Body of pancreas (tissue), 4 donors: Measurements from ENCODE around the gene PLK1. TPM values are rescaled to one million over a fixed set of nuclear protein-coding genes. Genes with fewer than 3 reads are reported as not detected.

Source experiments
- ATAC-seq: fragments of 150-250 bp; one replicate; pipeline ENCODE4 v1.9.1; 2016
- DNase-seq, 4 donors: peaks; one replicate each; pipeline ENCODE4 v3.0.0-alpha.2; 2019
- H3K27ac ChIP-seq, 4 donors: fragments of 200-600 bp; sonication (generic); 1 replicate in 3 of 4; 2 replicates in 1 of 4; pipeline versions ENCODE4 v1.5.1 to v1.6.1; 2016 to 2019; ENCODE audit warnings: mild to moderate bottlenecking in 1 of 4, mixed read lengths in 1 of 4, moderate library complexity in 1 of 4
- H3K27me3 ChIP-seq, 2 donors: fragments of 200-600 bp; sonication (generic); one replicate each; pipeline ENCODE4 v1.6.0; 2016; ENCODE audit warnings: mild to moderate bottlenecking in 1 of 2
- H3K36me3 ChIP-seq, 2 donors: fragments of 200-600 bp; sonication (generic); replicated peaks in 1 of 2; 2 replicates each; pipeline ENCODE4 v1.5.1; 2016; ENCODE audit warnings: low read depth in 2 of 2; ENCODE audit not compliant: insufficient read depth in 1 of 2
- H3K4me1 ChIP-seq: fragments of 200-600 bp; sonication (generic); one replicate; pipeline ENCODE4 v1.6.0; 2016
- H3K4me3 ChIP-seq, 2 donors: fragments of 200-600 bp; sonication (generic); 1 replicate in 1 of 2; 2 replicates in 1 of 2; pipeline ENCODE4 v1.5.1; 2016 to 2019
- H3K9me3 ChIP-seq, 3 donors: fragments of 200-600 bp; sonication (generic); 1 replicate in 2 of 3; 2 replicates in 1 of 3; pipeline ENCODE4 v1.5.1; 2016
- CTCF ChIP-seq, 7 experiments: fragments of 450-650 bp in 4 of 7; fragments of 200-600 bp in 3 of 7; sonication (generic) in 3 of 7; IDR thresholded peaks; one replicate each; pipeline ENCODE4 v1.5.1; 2016 to 2019; ENCODE audit warnings: antibody characterized with exemption in 7 of 7
- POLR2A ChIP-seq, 3 donors: fragments of 450-650 bp; IDR thresholded peaks; one replicate each; pipeline ENCODE4 v1.6.1; 2016; ENCODE audit warnings: antibody characterized with exemption in 3 of 3, mild to moderate bottlenecking in 2 of 3
- WGBS, 2 donors: methylation state at CpG; one replicate each; pipeline ENCODE4 v1.1.5; 2017; 5-methylcytosine and 5-hydroxymethylcytosine counted together
- intact Hi-C: fragments of 100-400 bp; cut with DNase I; formaldehyde crosslinking; loops from one replicate; pipeline ENCODE4 v1.15.1; 2023
- total RNA-seq, 2 donors: library from RNA; depleted of rRNA; stranded (reverse); fragments of >200 nt; gene quantifications; one replicate each; pipeline ENCODE4 v1.1.0, GENCODE V29; 2016

Gene PLK1
- total RNA-seq, 2 donors from 2014 or later = 0.52 to 2.3 TPM

GRCh38 chr16:23640615-23640930 lies 38.1 kb upstream of the PLK1 start:
- intact Hi-C loops = no loop called here
- peaks cover 0 to 5% of the 10 kb centered on the region in 2 donors for H3K36me3 ChIP-seq
- 0 to 1% methylated on average over 8 of the region's 8 CpGs for WGBS, 2 donors
- H3K4me1 ChIP-seq = peaks cover 21% of the 10 kb centered on the region
- TF ChIP-seq POLR2A (IDR thresholded peaks at IDR 0.05) (no peak), CTCF (IDR thresholded peaks at IDR 0.05) (no peak)
- H3K27me3 ChIP-seq = no peaks in the 10 kb centered on the region
- H3K4me3 ChIP-seq = peak overlapping the region; percentile 80 to 99
- no peaks in the 10 kb centered on the region for H3K9me3 ChIP-seq
- ATAC-seq = peak; percentile 5
- H3K27ac ChIP-seq = peak overlapping the region in 2 of 4 donors; percentile 81 to 82
- no peak for DNase-seq

GRCh38 chr16:23640931-23641765 lies 37.5 kb upstream of the PLK1 start, which contains the start of the genes DCTN5 and PALB2:
TSS of gene DCTN5 (plus strand) at chr16:23641466. CDS start at chr16:23641543, 77 bp downstream.
TSS of gene PALB2 (minus strand) at chr16:23641310. CDS start at chr16:23641157, 153 bp downstream.
- Histone ChIP-seq H3K36me3 (no peaks in the 10 kb centered on the region), H3K4me1 (peaks cover 21% of the 10 kb centered on the region), H3K4me3 (peak within 1 kb of the TSS; percentile 80 to 99), H3K9me3 (no peaks in the 10 kb centered on the region), H3K27ac (peak within 1 kb of the TSS; percentile 50 to 82 (median 68)), H3K27me3 (no peaks in the 10 kb centered on the region)
- peak; percentile 91 to 95 (median 94) for DNase-seq
- intact Hi-C loops = no loop called here
- TF ChIP-seq POLR2A (IDR thresholded peaks at IDR 0.05) = peak in 2 of 3 donors; percentile 58 to 72
- TF ChIP-seq CTCF (IDR thresholded peaks at IDR 0.05) = peak in 3 of 7 experiments; percentile 8 to 34 (median 11)
- peak; percentile 100 for ATAC-seq
- 1% methylated on average over 30 to 64 of the region's 64 CpGs for WGBS, 2 donors

GRCh38 chr16:23642246-23642774 lies 36.4 kb upstream of the PLK1 start:
- 63 to 71% methylated on average over 14 of the region's 14 CpGs for WGBS, 2 donors
- H3K27me3 ChIP-seq = no peaks in the 10 kb centered on the region
- ATAC-seq (no peak), DNase-seq (no peak)
- intact Hi-C loops = no loop called here
- no peaks in the 10 kb centered on the region for H3K36me3 ChIP-seq
- peak overlapping the region; percentile 80 to 99 for H3K4me3 ChIP-seq
- H3K4me1 ChIP-seq = peaks cover 21% of the 10 kb centered on the region
- TF ChIP-seq POLR2A (IDR thresholded peaks at IDR 0.05) (no peak), CTCF (IDR thresholded peaks at IDR 0.05) (no peak)
- peak overlapping the region in 1 of 4 donors; percentile 55 for H3K27ac ChIP-seq
- no peaks in the 10 kb centered on the region for H3K9me3 ChIP-seq

- intact Hi-C loops = no loop called here
- Histone ChIP-seq H3K4me1 (no peaks in the 10 kb centered on the region), H3K27ac (no peak overlapping the region), H3K36me3 (peaks cover 0 to 4% of the 10 kb centered on the region in 2 donors), H3K4me3 (no peak overlapping the region), H3K27me3 (no peaks in the 10 kb centered on the region), H3K9me3 (no peaks in the 10 kb centered on the region)
- DNase-seq = no peak
- no peak for ATAC-seq
- WGBS, 2 donors = 85 to 87% methylated on average over 4 of the region's 4 CpGs
- TF ChIP-seq POLR2A (IDR thresholded peaks at IDR 0.05) = no peak
- no peak for TF ChIP-seq CTCF (IDR thresholded peaks at IDR 0.05)
These were observed 27.8 kb upstream of the PLK1 start for GRCh38 chr16:23650674-23651416.
